ENCODE measurements around the gene TRPC5OS.

Gene TRPC5OS

DNA sequence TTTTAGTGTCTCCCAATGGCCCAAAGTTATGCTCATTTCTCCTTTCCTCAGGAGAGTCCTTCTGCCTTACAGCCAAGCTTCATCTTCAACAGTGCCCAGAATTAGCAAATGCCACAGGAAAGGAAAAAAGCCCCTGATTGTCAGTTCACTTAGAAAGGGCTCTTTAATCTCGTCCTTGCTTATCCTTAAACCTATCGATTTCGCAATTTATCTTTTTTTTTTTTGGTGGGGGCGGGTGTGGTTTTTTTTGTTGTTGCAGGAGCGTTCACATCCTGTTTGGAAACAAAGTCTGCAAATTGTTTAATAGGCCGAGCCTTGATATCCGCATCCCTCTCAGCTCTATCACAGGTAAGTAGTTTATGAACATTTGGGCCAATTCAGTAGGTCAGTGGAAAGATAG, 20.2 kb downstream of the TRPC5OS start:
- DNase-seq (ENCODE audit: low spot score) = no peak

- DNase-seq (ENCODE audit: low spot score) = no peak
Observed at GRCh38 chrX:111914398-111915090, 38.6 kb downstream of the TRPC5OS start.

GRCh38 chrX:111917591-111917990, 41.6 kb downstream of the TRPC5OS start:
- no peak for DNase-seq (ENCODE audit: low spot score)

GRCh38 chrX:111928456-111928855, 52.5 kb downstream of the TRPC5OS start:
- DNase-seq (ENCODE audit: low spot score) = no peak

Data from germinal center (tissue), 1 donor.